ENCODE measurements around the gene NEDD9.

The NEDD9 gene

DNA sequence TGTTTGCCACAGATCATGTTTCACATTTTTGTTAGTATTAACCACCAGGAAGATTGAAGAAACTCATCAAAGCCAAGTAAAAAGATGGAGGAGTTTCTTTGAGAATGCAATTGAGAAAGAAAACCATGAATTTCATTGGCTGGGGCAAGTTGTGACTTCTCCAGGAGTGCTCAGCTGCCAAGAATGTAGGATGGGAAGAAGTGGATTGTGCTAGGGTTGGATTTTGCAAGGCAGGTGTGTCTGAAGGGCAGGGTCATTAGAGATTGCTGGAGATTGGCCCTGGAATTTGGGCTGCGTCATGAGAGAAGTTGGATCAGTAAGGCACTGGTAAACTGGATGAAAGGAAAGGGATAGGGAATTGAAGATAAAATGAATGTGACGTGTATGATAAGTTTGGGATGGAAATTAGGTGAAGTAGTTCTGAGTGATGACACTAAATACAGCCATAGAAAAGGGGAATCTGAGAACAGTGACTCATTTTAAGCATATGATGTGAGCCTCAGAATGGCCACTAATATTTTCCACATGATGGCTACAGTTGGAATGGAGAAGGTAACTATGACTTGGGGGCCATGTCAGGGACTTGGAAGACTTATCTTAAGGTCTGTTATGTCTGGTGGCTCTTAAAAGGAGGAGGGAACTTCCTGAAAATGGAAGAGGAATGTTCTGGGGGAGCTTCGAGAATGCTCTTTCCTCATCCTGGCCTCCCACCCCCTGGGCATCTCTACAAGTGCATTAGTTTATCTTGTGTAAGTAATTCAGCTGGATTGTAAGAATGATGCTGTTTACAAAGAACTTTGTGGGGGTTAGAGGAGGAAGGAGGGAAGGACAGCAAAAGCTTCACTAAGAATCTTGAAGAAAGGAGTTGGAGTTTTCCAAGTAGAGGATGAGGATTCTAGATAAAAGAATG is 93.2 kb downstream of the NEDD9 start:
- no peak for DNase-seq

DNA sequence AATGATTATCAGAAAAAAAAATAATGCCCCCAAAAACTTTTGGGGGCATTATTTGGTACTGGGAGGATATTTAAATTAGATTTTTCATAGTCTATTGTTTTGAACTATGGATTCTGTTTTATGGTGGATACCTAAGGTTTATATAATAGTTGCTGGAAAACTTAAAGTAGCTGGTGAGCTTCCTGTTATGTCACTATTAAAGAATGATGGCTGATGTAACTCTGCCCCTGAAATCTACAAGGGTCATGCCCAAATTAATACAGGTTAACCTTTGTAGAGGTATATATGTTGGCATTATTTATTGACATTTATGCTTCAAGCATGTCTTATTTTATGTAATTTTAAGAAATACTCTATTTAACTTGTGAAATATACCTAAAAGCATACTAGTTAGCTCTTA is 95.7 kb downstream of the NEDD9 start:
- DNase-seq = no peak

Data from DMS53 (cell line).